ENCODE results near the gene CD38.

- TF ChIP-seq CTCF (IDR thresholded peaks at IDR 0.05; ENCODE audit: poor library complexity): no peak
- no peak for TF ChIP-seq EZH2 (IDR thresholded peaks at IDR 0.05; ENCODE audit: borderline replicate concordance)
Observed at GRCh38 chr4:15754323-15754722, 23.8 kb upstream of the CD38 start.
